SU-DHL-6 (cell line): Measurements from ENCODE around the gene LYSMD3.

Experiments used
- CTCF ChIP-seq: fragments of 200-600 bp; sonication (generic); IDR thresholded peaks from one replicate; pipeline ENCODE4 v1.5.1; 2017; ENCODE audit warnings: antibody characterized with exemption, mild to moderate bottlenecking, low read length, moderate library complexity; ENCODE audit not compliant: insufficient read depth, poor library complexity, severe bottlenecking
- EZH2phosphoT487 ChIP-seq: fragments of 200-600 bp; sonication (generic), shearing (Covaris generic); conservative IDR thresholded peaks from 2 replicates; pipeline ENCODE4 v1.6.1; 2018; ENCODE audit warnings: mild to moderate bottlenecking, antibody characterized with exemption, low read length, moderate library complexity, mixed read lengths

DNA sequence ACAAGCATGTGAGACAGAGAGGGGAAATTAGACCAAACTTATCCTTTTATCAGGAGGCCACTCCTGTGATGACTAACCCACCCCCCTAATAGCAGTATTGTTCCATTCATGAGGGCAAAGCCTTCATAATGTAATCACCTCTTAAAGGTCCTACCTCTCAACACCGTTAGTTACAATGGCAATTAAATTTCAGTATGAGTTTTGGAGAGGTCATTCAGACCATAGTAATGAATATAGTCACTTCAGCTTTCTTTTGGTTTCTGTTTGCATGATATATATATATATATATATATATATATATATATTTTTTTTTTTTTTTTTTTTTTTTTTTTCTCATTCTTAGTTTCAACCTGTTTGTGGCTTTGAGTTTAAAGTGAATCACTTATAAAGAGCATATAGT, 39.7 kb upstream of the LYSMD3 start:
- TF ChIP-seq CTCF (no peak), EZH2phosphoT487 (no peak)
